GM21737 (cell line): ENCODE data around the gene EWSR1.
A peak's percentile ranks its signal among the peaks of the same experiment; 100 is the strongest.
"Not testable (repeated sequence)": the region's sequence is repeated elsewhere in the genome, so short reads cannot be mapped to it uniquely, and the experiment has no call there.

Experiments used
- ATAC-seq: cut with Tn5 transposase; IDR thresholded peaks from one replicate; pipeline ENCODE4 v1.9.1; 2021; ENCODE audit warnings: mild to moderate bottlenecking, moderate library complexity; ENCODE audit not compliant: unreplicated experiment

The EWSR1 gene, protein sequence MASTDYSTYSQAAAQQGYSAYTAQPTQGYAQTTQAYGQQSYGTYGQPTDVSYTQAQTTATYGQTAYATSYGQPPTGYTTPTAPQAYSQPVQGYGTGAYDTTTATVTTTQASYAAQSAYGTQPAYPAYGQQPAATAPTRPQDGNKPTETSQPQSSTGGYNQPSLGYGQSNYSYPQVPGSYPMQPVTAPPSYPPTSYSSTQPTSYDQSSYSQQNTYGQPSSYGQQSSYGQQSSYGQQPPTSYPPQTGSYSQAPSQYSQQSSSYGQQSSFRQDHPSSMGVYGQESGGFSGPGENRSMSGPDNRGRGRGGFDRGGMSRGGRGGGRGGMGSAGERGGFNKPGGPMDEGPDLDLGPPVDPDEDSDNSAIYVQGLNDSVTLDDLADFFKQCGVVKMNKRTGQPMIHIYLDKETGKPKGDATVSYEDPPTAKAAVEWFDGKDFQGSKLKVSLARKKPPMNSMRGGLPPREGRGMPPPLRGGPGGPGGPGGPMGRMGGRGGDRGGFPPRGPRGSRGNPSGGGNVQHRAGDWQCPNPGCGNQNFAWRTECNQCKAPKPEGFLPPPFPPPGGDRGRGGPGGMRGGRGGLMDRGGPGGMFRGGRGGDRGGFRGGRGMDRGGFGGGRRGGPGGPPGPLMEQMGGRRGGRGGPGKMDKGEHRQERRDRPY

DNA sequence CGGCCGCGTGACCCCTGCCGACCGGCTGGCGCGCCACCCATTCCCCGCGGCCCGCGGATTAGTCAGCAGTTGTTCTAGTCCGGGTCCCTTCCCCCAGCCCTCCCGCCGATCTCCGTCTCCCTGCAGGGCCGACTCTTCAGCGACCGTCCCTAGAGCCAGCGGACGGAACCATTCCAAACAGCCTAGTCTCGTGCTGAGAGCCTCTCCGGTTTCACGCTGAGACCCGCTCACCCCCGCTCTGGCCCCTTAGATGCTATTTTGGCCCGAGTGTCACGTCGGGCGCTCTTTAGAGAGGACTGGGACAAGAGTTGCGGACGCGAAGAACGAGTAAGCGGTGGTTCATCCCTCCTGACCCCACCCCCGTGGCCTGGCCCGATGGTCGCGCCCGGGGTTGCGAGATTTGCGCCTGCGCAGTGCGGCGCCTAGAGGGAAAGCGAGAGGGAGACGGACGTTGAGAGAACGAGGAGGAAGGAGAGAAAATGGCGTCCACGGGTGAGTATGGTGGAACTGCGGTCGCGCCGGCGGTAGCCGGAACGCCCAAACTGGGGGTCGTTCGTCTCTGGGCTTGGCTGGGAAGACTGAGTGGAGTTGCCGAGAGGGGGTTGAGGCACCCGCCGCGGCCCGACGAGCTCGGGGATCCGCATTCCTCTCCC lies at the start of gene EWSR1, which contains the start of gene RHBDD3:
Gene EWSR1 (plus strand): TSS at position 411 of the 653 bp plus-strand sequence. CDS start 69 bp downstream, at position 480.
Gene RHBDD3 (minus strand): TSS at position 124 of the 653 bp plus-strand sequence. CDS start 2,355 bp downstream, outside the sequence.
- ATAC-seq = peak; percentile 61

DNA sequence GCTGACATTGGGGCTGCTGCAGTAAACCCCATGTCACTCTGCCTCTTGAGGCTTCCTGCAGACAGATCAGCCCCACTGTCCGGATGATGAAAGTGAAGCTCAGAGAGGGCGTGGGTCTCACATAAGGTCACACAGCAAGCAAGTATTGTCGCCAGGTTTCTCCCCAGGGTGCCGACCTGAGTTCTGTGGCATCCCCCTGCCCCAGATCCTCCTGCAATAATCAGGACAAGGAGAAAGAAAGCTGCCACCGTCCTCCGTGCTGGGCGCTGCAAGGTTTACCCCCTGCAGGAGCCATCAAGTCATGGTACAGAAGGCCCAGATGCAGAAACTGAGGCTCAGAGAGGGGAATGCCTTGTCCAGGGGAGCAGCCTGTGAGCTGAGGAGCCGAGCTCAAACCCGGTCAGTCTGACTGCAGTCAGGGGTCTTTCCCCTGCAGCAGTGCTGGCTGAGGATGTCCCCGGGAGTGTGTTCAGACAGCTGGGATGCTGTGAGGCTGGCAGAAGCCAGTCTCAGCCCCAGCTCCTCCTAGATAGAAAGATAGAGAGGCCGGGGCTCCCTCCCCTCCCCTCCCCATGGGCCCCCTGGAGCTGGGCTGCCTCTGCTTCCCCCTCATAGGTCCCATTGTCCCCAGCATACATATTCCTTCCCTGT lies 49.2 kb upstream of the EWSR1 start:
- ATAC-seq = no peak

DNA sequence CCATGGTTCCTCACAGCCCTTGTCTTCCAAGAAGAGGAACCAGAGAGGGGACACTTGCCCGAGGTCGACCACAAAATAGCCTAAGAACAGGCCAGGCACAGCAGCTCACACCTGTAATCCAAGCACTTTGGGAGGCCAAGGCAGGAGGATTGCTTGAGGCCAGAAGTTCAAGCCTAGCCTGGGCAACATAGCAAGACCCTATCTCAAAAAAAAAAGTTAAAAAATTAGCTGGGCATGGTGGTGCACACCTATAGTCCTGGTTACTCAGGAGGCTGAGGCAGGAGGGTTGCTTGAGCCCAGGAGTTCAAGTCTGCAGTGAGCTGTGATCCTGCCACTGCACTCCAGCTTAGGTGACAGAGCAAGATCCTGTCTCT lies 48.7 kb upstream of the EWSR1 start:
- not testable (repeated sequence) for ATAC-seq

DNA sequence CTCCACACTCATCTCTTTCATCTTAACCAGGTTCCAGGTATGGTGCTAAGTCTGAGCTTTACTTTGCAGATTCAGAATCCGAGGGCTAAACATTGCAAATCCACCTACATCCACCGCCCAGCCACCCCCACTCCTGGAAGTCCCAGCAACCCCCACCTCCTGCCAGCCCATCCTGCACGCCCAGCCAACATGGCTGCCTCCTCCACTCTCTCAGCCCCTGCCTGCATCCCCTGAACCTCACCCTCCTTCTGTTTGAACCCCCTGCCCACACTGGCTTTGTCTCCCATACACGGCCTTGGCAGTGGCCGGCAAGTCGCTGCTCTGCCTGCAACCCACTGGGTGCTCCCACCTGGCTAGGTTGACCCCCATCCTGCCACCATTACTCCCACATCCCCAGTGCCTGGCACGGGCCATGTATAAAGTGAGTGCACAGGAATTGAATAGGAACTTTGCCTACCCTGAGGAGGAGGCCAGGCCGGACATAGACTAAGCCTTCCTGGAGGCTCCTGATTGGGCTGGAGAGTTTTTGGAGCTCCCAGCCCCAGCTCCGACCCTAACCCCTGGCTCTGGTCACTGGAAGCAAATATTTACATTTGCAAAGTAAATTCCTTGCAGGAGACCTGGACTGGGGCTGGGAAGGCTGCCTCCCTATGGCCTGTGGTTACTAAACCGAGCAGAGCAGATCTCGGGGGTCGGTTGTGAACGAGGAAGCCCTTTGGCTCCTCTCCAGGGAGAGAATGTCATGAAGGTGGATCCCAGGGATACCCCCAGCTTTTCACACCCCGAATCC lies 48.0 kb upstream of the EWSR1 start:
- no peak for ATAC-seq

DNA sequence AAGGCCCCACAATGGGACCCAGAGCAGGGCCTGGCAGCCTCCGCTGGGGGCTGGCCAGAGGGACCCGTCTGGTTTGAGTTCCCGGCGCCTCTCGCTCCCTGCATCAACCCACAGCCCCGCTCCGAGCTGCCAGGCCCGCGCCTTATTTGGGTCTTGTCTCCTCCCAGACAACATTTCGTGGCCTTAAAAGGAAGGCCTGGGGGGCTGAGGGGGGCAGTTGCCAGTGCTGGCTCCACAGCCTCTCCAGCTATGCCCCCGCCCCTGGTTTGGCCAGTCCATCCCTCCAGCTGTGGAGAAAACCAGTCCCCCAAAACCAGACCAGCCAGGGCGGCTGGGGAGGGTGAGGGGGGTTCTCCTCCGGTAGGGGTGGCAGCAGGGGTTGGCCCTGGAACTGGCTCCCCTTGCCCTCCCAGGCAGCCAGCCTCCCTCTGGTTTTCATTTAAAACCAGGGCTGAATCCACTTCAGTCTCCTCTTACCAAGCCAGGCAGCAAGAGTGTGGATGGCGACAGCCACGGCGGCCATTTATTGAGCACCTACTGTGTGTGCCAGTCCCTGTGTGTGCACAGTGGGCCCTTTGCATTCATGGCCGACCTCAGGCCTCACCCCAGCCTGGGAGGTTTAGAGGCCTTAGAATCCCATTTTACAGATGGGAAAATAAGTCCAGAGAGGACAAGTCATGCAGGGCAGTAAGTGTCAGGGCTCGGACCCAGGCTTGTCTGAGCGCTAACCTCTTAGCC lies 43.8 kb upstream of the EWSR1 start:
- ATAC-seq = no peak

DNA sequence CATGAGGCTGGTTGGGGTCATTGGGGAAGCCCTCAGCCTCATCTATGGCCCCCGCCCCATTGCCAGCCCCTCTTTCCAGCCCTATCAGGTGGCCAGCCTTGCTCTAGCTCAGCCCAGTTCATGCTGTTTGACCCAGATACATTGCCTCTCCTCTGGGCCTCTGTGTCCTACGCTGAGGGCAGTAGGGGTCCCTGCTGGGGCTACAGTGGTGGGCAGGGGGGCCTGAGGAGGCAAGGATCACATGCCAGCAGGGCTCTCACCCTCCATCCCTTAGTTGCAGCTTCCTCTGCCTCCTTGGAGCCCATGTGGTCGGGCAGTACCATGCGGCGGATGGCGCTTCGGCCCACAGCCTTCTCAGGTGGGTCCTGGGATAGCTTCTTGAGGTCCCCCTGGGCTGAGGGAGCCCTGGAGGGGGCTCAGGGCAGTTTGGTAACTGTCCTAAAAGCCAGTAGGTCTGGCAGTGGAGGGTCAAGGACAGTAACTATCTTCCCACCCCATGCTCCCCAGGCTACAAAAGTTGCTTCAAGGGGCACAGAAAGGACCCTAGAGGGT lies 43.1 kb upstream of the EWSR1 start:
- ATAC-seq = no peak

DNA sequence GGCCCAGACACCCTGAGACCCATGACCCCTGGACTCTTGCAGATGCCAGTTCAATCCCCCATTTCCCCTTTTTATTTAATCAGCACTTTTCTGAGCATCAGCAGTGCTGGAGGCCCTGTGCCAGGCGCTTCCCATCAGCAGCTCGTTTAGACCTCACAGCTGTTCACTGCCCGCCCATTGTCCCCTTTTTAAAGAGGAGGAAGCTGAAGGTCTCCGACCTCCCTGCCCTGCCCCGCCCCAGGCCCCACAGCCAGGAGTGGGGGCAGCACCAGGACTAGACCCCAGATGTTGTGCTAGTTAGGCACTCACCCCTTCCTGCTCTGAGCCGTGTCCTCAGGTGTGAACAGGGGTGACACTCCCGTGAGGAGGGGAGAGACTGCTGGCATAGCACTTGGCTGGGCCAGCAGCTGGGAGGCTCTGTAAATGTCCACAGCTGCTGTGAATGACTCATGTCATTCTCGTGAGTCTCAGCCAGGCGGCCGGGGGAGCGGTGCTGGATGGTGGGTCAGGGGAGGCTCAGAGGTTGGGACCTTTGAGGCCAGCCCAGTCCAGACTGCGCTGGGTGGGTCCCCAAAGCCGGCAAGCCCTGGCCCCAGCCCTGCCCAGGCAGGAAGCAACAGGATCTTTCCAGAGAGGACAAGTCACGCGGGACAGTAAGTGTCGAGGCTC lies 42.5 kb upstream of the EWSR1 start:
- no peak for ATAC-seq

DNA sequence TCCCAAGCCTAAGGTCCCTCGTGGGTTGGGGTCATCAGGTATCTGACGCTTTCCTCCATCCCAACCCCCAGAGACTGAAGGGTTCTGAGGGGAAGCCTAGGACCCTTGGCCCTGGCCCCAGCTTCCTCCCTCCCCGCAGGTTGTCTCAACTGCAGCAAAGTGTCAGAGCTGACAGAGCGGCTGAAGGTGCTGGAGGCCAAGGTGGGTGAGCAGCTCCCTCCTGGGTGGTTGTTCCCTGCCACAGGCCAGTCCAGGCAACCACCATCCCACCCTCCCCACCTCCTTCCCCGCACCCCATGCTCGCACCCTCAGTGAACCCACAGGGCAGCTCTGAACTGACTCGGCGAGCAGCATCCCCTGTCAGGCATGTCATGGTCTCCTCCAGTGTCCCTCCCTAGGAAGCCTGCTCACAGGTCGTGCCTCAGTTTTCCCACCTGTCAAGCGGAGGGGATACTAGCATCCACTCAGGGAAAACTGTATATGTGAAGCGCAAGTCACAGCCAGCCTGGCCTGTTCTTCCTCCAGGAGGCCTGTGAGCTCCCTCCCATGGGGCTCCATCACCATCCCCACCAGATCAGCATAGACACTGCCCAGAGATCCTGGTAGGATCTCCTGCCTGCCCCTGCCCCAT lies 41.6 kb upstream of the EWSR1 start:
- no peak for ATAC-seq

DNA sequence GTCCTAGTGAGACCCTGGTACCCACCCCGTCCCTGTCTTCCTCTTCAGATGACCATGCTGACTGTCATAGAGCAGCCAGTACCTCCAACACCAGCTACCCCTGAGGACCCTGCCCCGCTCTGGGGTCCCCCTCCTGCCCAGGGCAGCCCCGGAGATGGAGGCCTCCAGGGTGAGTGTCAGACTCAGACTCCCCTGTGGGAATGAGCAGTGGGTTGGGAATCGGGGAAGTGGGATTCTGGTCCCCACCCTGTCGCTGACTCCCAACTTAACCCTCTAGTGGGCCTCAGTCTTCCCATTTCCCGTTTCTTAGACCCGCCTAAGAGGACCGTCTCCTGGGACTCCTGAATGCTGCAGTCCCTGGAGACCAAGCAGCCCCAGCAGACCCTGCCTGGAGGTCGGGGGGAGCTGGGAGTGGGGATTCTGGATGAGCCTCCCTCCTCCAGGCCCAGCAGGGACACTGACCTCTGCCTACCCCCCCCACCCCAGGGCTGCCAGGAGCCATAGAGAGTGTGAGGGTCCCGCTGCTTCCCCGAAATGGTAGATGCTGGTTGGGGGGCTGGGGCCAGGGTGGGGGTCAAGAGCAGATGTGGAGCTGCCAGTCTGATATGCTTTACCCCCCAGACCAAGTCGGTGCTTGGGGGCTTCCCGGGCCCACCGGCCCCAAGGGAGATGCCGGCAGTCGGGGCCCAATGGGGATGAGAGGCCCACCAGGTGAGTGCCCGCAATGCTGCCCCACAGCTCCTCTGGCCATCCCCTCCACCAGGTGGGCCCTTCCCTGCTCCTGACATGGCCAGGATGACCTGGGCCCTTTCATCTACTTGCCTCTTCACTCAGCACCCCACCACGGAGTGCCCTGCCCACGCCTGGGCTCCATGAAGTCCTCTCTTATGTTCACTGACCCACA lies 36.8 kb upstream of the EWSR1 start:
- no peak for ATAC-seq

DNA sequence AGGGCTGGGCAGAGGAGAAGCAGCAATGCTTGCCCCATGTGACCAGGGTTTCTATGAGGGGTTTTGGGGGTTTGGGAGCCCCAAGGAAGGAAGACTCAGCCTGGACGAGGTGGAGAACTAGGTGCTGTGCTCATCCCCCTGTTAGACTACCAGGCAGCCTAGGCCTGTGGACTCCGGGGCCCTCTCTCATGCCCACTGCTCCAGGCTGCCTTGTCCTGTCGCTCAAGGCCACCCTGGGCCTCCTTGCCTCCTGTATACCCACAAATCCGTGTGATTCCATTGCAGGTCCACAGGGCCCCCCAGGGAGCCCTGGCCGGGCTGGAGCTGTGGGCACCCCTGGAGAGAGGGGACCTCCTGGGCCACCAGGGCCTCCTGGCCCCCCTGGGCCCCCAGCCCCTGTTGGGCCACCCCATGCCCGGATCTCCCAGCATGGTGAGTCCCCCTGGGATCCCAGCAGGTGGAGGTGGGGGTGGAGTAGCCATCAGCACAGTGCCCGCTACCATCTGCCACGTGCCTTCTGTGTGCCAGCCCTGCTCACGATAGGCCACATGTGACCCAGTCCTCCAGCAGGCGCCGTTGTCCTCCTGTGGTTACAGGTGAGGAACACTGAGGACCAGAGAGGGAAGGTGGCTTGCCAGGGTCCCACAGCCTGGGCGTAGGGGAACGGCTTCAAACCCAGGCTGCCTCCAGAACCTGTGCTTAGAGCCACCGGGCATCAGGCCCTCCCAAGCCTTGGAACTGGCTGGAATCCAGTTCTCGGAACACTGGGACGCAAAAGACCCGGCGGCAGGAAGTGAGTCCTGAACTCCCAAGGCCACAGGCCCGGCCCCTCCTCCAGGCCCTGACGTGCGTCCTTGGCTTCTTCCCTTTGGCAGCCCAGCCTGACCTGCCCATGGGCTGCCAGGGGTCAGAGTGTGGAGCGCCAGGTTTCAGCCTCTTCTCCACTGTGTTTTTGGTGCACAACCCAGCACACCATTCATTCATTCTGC lies 35.8 kb upstream of the EWSR1 start:
- no peak for ATAC-seq

DNA sequence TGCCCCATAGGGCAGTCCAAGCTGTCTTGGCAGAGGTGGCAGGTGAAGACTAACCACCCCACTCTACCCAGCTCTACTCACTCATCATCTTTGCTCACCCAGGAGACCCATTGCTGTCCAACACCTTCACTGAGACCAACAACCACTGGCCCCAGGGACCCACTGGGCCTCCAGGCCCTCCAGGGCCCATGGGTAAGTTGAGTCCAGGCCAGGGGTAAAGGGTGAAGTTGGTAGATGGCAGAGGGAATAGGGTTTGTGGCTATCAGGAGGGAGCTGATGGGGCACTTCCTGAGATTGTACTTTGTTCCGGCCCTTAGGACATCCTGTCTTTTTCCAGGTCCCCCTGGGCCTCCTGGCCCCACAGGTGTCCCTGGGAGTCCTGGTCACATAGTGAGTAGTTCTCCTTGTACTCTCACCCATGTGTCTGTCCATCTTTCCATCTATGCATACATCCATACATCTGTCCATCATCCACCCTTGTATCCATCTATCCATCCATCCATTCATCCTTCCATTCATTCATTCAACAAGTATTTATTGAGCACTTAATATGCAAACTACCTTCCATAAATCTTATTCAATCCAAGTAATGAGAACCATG lies 34.7 kb upstream of the EWSR1 start:
- ATAC-seq = no peak

DNA sequence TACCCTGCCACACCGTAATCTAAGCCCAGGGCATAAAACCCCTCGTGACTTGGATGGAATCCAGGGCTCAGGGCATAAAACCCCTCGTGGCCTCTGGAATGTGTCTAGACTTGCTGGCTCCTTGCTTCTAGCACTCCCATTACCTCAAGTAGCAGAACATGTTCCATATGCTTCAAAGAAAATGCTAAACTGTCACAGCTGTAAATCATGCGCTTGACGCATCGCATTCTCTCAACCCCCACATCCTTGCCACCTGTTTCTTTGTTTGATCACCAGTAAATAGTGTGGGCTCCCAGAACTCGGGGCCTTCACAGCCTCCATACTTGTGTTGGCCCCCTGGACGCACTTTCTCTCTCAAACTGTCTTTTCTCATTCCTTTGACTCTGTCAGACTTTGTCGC lies 27.6 kb upstream of the EWSR1 start:
- not testable (repeated sequence) for ATAC-seq

DNA sequence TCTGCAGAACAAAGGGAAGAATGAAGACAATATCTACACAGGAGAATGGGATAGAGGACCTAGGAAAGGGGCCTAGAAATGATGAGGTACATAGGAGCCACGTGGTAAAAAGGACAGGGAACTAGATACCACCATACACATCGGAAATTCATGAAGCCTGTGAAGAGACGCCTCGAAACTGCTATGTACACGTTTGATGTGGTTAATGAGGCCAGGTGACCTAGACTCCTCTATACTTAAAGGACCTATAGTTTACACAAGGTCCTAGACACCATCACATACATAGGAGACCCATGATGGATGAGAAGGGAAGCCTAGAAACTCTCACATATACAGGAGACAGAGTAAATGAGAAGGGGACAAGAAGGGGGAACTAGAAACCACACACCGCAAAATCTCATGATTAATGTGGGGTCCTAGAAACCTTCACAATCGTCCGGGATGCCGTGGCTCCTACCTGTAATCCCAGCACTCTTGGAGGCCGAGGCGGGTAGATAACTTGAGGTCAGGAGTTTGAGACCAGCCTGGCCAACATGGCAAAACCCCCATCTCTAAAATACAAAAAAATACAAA lies 24.1 kb upstream of the EWSR1 start:
- ATAC-seq = no peak

DNA sequence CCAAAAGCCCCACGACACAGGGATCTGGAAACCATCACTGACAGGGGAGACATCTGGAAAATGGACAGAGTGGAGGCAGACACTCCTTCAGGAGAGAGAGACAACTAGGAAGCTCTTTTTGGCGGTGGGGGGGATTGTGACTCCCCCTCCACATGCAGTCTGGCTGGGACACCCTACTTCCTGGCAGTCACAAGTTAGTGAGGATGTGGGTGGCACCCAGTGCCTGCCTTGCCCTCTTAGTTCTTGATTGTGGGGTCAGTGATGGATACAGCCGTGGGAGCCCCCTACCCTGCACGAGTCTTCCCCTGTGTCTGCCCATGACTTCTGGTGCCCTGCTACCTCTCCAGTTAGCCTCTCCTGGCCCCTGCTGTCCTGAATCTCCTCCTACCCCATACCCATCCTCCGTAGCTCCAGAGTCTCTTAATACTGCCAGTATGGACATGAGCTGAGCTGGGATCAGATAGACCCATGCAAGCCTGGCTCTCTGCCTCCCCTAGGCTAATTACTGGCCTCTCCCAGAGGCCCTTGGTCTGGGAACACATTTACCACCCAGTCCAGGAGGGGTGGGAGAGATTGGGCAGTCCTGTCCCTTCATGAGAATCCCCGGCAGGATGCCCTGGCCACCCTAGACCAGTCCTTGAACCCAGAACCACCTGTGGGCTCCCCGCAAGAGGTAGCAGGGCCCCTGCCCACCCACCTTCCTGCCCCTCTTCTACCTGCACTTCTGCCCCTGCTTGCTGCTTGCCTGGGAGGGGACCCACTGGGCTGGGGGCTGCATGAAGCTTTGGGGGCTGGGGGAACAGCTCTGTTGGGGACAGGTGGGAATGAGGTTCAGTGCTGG lies 23.1 kb upstream of the EWSR1 start:
- no peak for ATAC-seq
